Keratinocyte (primary cell): ENCODE data around the gene TENT5A. TPM values are rescaled to one million over a fixed set of nuclear protein-coding genes. Genes with fewer than 3 reads are reported as not detected.

ENCODE experiments used
- DNase-seq: peaks from one replicate; pipeline ENCODE4 v3.0.0-alpha.2; 2011; ENCODE audit warnings: low read depth, missing footprints, low spot score
- FAIRE-seq: peaks from 2 replicates; lab custom pipeline; 2011; peaks lifted over from hg19 to GRCh38; lab: Jason Lieb, UNC
- H2AFZ ChIP-seq: 2 replicates; pipeline ENCODE4 v1.6.0; 2012; ENCODE audit warnings: low read length, control low read depth, inconsistent platforms; ENCODE audit not compliant: control insufficient read depth
- H3K27ac ChIP-seq: 2 replicates; pipeline ENCODE4 v1.5.1; 2011; ENCODE audit warnings: low read length; ENCODE audit not compliant: control insufficient read depth, insufficient read depth
- H3K27me3 ChIP-seq: 3 replicates; pipeline ENCODE4 v1.6.0; 2011; ENCODE audit warnings: low read length; ENCODE audit not compliant: control insufficient read depth, insufficient read depth; ENCODE audit errors: extremely low read depth
- H3K36me3 ChIP-seq, 2 experiments: 2 replicates in 1 of 2; 3 replicates in 1 of 2; pipeline ENCODE4 v1.5.1; 2011; ENCODE audit warnings: low read length in 2 of 2, mild to moderate bottlenecking in 1 of 2; ENCODE audit not compliant: control insufficient read depth in 2 of 2, insufficient read depth in 2 of 2; ENCODE audit errors: extremely low read depth in 1 of 2
- H3K4me1 ChIP-seq: 3 replicates; pipeline ENCODE4 v1.5.1; 2011; ENCODE audit warnings: low read length; ENCODE audit not compliant: control insufficient read depth, insufficient read depth; ENCODE audit errors: extremely low read depth
- H3K4me2 ChIP-seq: 3 replicates; pipeline ENCODE4 v1.6.0; 2011; ENCODE audit warnings: low read depth, low read length; ENCODE audit not compliant: control insufficient read depth, insufficient read depth; ENCODE audit errors: extremely low read depth
- H3K4me3 ChIP-seq, 3 experiments: fragments of 200-600 bp in 1 of 3; sonication (generic) in 1 of 3; 2 replicates in 2 of 3; 3 replicates in 1 of 3; pipeline ENCODE4 v1.5.1; 2011 to 2016; ENCODE audit warnings: low read length in 3 of 3, mild to moderate bottlenecking in 3 of 3, control low read depth in 2 of 3, inconsistent platforms in 1 of 3, low read depth in 1 of 3, mixed read lengths in 1 of 3, mixed run types in 1 of 3, moderate library complexity in 1 of 3; ENCODE audit not compliant: control insufficient read depth in 2 of 3, insufficient read depth in 2 of 3; ENCODE audit errors: extremely low read depth in 1 of 3
- H3K79me2 ChIP-seq: 2 replicates; pipeline ENCODE4 v1.6.0; 2012; ENCODE audit warnings: low read length; ENCODE audit not compliant: control insufficient read depth, insufficient read depth
- H3K9ac ChIP-seq: 3 replicates; pipeline ENCODE4 v1.6.0; 2011; ENCODE audit warnings: low read length; ENCODE audit not compliant: control insufficient read depth, insufficient read depth; ENCODE audit errors: extremely low read depth
- H3K9me1 ChIP-seq: 3 replicates; pipeline ENCODE4 v1.6.0; 2011; ENCODE audit warnings: low read length; ENCODE audit not compliant: control insufficient read depth, insufficient read depth; ENCODE audit errors: extremely low read depth
- H3K9me3 ChIP-seq: 2 replicates; pipeline ENCODE4 v1.5.1; 2012; ENCODE audit warnings: low read depth, low read length; ENCODE audit not compliant: control insufficient read depth
- H4K20me1 ChIP-seq: 3 replicates; pipeline ENCODE4 v1.6.0; 2011; ENCODE audit warnings: low read length; ENCODE audit not compliant: control insufficient read depth, insufficient read depth; ENCODE audit errors: extremely low read depth
- EZH2 ChIP-seq: IDR thresholded peaks from one replicate; pipeline ENCODE4 v1.6.1; 2012; ENCODE audit warnings: inconsistent platforms, mild to moderate bottlenecking, low read length, moderate library complexity
- dilution Hi-C: fragments of 300-500 bp; cut with MboI; formaldehyde crosslinking; loops from one replicate; pipeline ENCODE4 v1.7.0; 2020; ENCODE audit warnings: low sequenced_read_pairs; ENCODE audit not compliant: extremely low pct_ligation_motif_present
- polyA plus RNA-seq, 5 experiments: library from polyadenylated mRNA; depleted of rRNA in 3 of 5; stranded (reverse) in 3 of 5; stranded (forward) in 1 of 5; unstranded in 1 of 5; fragments of >200 nt; gene quantifications; 1 replicate in 1 of 5; 2 replicates in 3 of 5; 3 replicates in 1 of 5; pipeline versions ENCODE4 v1.2.1 to v1.2.3, GENCODE V29; 2011 to 2012; ENCODE audit warnings: missing spikeins in 2 of 5, low read depth in 1 of 5, low replicate concordance in 1 of 5
- TF ChIP-seq, protein P1 (sequence below), 3 experiments: IDR thresholded peaks in 1 of 3; conservative IDR thresholded peaks in 1 of 3; optimal IDR thresholded peaks in 1 of 3; 2 replicates in 2 of 3; 3 replicates in 1 of 3; pipeline versions ENCODE3 to v1.5.1; 2011; ENCODE audit warnings: low read length in 3 of 3, mild to moderate bottlenecking in 3 of 3, moderate library complexity in 2 of 3, control low read depth in 1 of 3, inconsistent platforms in 1 of 3; ENCODE audit not compliant: insufficient read depth in 2 of 3; ENCODE audit errors: extremely low read depth in 1 of 3

The TENT5A gene
- polyA plus RNA-seq, 1 donor (not counting 4 experiments of a cell fraction or from before 2014, with no cell fraction given): 1.6 TPM

DNA sequence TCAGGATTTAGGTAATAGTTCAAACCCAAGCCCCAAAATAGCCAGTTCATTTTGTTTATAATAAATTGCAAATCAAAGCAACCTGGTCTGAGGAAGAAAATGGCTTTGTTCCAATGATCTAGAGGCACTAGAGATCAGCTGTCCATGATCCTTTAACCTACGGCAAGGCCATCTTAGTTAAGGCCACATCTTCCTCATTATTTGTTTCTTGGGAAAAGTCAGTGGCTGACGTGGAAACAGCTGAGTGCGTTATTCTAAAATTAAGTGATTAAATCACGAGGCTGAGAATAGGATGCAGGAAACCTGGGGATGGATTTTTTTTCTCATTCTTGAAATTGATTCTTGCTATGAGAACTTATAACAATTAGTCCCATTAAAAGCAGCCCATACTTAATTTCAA is 10.1 kb upstream of the TENT5A start:
- no peak for TF ChIP-seq EZH2
- TF ChIP-seq, protein P1, sequence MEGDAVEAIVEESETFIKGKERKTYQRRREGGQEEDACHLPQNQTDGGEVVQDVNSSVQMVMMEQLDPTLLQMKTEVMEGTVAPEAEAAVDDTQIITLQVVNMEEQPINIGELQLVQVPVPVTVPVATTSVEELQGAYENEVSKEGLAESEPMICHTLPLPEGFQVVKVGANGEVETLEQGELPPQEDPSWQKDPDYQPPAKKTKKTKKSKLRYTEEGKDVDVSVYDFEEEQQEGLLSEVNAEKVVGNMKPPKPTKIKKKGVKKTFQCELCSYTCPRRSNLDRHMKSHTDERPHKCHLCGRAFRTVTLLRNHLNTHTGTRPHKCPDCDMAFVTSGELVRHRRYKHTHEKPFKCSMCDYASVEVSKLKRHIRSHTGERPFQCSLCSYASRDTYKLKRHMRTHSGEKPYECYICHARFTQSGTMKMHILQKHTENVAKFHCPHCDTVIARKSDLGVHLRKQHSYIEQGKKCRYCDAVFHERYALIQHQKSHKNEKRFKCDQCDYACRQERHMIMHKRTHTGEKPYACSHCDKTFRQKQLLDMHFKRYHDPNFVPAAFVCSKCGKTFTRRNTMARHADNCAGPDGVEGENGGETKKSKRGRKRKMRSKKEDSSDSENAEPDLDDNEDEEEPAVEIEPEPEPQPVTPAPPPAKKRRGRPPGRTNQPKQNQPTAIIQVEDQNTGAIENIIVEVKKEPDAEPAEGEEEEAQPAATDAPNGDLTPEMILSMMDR (optimal IDR thresholded peaks at IDR 0.05 in 1 of 3, IDR thresholded peaks at IDR 0.05 in 1 of 3, conservative IDR thresholded peaks at IDR 0.05 in 1 of 3; ENCODE audit: extremely low read depth in 1 of 3, insufficient read depth in 2 of 3, low read length in 3 of 3): no peak
- no peak overlapping the region for H2AFZ ChIP-seq
- no peak overlapping the region for H3K4me2 ChIP-seq

GRCh38 chr6:81762132-81762531 is 9.7 kb upstream of the TENT5A start:
- Histone ChIP-seq H3K27ac (no peak overlapping the region), H4K20me1 (no peaks in the 10 kb centered on the region)

More for the DNA sequence above, 10.1 kb upstream of the TENT5A start:
- FAIRE-seq: no peak
- no peaks in the 10 kb centered on the region for H3K36me3 ChIP-seq
- no peak overlapping the region for H3K27ac ChIP-seq
- H3K9me1 ChIP-seq: no peaks in the 10 kb centered on the region
- dilution Hi-C loops: no loop called here
- no peaks in the 10 kb centered on the region for H3K79me2 ChIP-seq
- H3K4me1 ChIP-seq: peaks cover 33% of the 10 kb centered on the region
- H3K27me3 ChIP-seq: no peaks in the 10 kb centered on the region
- H4K20me1 ChIP-seq: no peaks in the 10 kb centered on the region
- H3K4me3 ChIP-seq: no peak overlapping the region
- DNase-seq: no peak
- no peak overlapping the region for H3K9ac ChIP-seq
- H3K9me3 ChIP-seq: no peaks in the 10 kb centered on the region

More at GRCh38 chr6:81762132-81762531, 9.7 kb upstream of the TENT5A start:
- peaks cover 30% of the 10 kb centered on the region for H3K4me1 ChIP-seq
- no peak for TF ChIP-seq EZH2
- TF ChIP-seq, protein P1 (optimal IDR thresholded peaks at IDR 0.05 in 1 of 3, IDR thresholded peaks at IDR 0.05 in 1 of 3, conservative IDR thresholded peaks at IDR 0.05 in 1 of 3; ENCODE audit: extremely low read depth in 1 of 3, insufficient read depth in 2 of 3, low read length in 3 of 3): no peak
- no peak overlapping the region for H3K4me2 ChIP-seq
- no peak overlapping the region for H3K9ac ChIP-seq
- no peaks in the 10 kb centered on the region for H3K27me3 ChIP-seq
- dilution Hi-C loops: no loop called here
- H3K9me3 ChIP-seq: no peaks in the 10 kb centered on the region
- FAIRE-seq (peak; percentile 5), DNase-seq (no peak)
- no peaks in the 10 kb centered on the region for H3K9me1 ChIP-seq
- H3K4me3 ChIP-seq: no peak overlapping the region
- no peaks in the 10 kb centered on the region for H3K79me2 ChIP-seq
- H2AFZ ChIP-seq: no peak overlapping the region
- H3K36me3 ChIP-seq: no peaks in the 10 kb centered on the region
